Activated CD8-positive, alpha-beta T cell treated with anti-CD3 and anti-CD28 coated beads for 36 hours (primary cell): ENCODE data around the gene DCP1B. TPM values are rescaled to one million over a fixed set of nuclear protein-coding genes. Genes with fewer than 3 reads are reported as not detected.

Source experiments
- ATAC-seq: fragments of 200-7000 bp; cut with Tn5 transposase; one replicate; pipeline ENCODE4 v1.10.0; 2021; ENCODE audit warnings: mild to moderate bottlenecking, moderate library complexity
- CTCF ChIA-PET: fragments of 350-600 bp; sonication (Branson Sonifier 250); formaldehyde crosslinking; loops from one replicate; lab custom pipeline; 2021; ENCODE audit warnings: antibody characterized with exemption; lab: Charles Lee
- POLR2A ChIA-PET: fragments of 350-600 bp; sonication (Branson Sonifier 250); formaldehyde crosslinking; loops from one replicate; lab custom pipeline; 2021; ENCODE audit warnings: antibody characterized with exemption; lab: Charles Lee
- DNase-seq: peaks from one replicate; pipeline ENCODE4 v3.0.0-alpha.2; 2020
- H3K27ac Mint-ChIP-seq: one replicate; pipeline ENCODE4 v1.8.0; 2021; ENCODE audit warnings: mild to moderate bottlenecking, mixed read lengths
- H3K27me3 Mint-ChIP-seq: one replicate; pipeline ENCODE4 v1.8.0; 2021; ENCODE audit warnings: mixed read lengths
- H3K36me3 Mint-ChIP-seq: one replicate; pipeline ENCODE4 v1.8.0; 2021; ENCODE audit warnings: low read depth, mixed read lengths
- H3K4me1 Mint-ChIP-seq: one replicate; pipeline ENCODE4 v1.8.0; 2021; ENCODE audit warnings: low read depth, mixed read lengths
- H3K4me3 Mint-ChIP-seq: one replicate; pipeline ENCODE4 v1.8.0; 2021; ENCODE audit warnings: mild to moderate bottlenecking, moderate library complexity, mixed read lengths
- H3K9me3 Mint-ChIP-seq: one replicate; pipeline ENCODE4 v1.8.0; 2021; ENCODE audit warnings: mixed read lengths
- CTCF ChIP-seq: fragments of 200-600 bp; IDR thresholded peaks from one replicate; pipeline ENCODE4 v1.8.0; 2022; ENCODE audit warnings: antibody characterized with exemption, mild to moderate bottlenecking
- intact Hi-C: fragments of 100-400 bp; cut with micrococcal nuclease; formaldehyde crosslinking; loops from one replicate; pipeline ENCODE4 v1.10.0; 2022
- total RNA-seq, 2 experiments: library from RNA; stranded (reverse); gene quantifications; one replicate each; pipeline ENCODE4 v1.2.3, GENCODE V29; 2021

Gene DCP1B
- total RNA-seq, 2 experiments from 2014 or later: 14.2 to 15.7 TPM

GRCh38 chr12:1974812-1975211 lies 29.4 kb downstream of the DCP1B start:
- no peak for TF ChIP-seq CTCF
- POLR2A ChIA-PET: interaction anchor here (0.9 to 1.3 kb wide), 3 partner anchors 9 to 130 kb away, joined by 3 to 4 read pairs (median 3); no protein-coding TSS in a partner anchor
- ATAC-seq (no peak), DNase-seq (no peak)
- Mint-ChIP-seq H3K36me3 (peaks cover 4% of the 10 kb centered on the region), H3K4me1 (no peaks in the 10 kb centered on the region), H3K4me3 (no peak overlapping the region), H3K27me3 (no peaks in the 10 kb centered on the region), H3K27ac (no peak overlapping the region), H3K9me3 (no peaks in the 10 kb centered on the region)
- CTCF ChIA-PET: interaction anchor here (0.7 to 1.5 kb wide), 5 partner anchors 9 to 608 kb away, joined by 3 to 6 read pairs (median 3); no protein-coding TSS in a partner anchor
- intact Hi-C loops: no loop called here

- no peak for TF ChIP-seq CTCF
- no peaks in the 10 kb centered on the region for H3K27me3 Mint-ChIP-seq
- ATAC-seq (no peak), DNase-seq (no peak)
- intact Hi-C loops: no loop called here
- ChIA-PET CTCF (no interaction called here), POLR2A (no interaction called here)
- no peaks in the 10 kb centered on the region for H3K9me3 Mint-ChIP-seq
- H3K36me3 Mint-ChIP-seq: peaks cover 4% of the 10 kb centered on the region
- no peak overlapping the region for H3K27ac Mint-ChIP-seq
- H3K4me3 Mint-ChIP-seq: no peak overlapping the region
- no peaks in the 10 kb centered on the region for H3K4me1 Mint-ChIP-seq
Measured at GRCh38 chr12:1972856-1973317, 31.4 kb downstream of the DCP1B start.

- DNase-seq: no peak
- H3K4me1 Mint-ChIP-seq: no peaks in the 10 kb centered on the region
- peaks cover 4% of the 10 kb centered on the region for H3K36me3 Mint-ChIP-seq
- no peak overlapping the region for H3K27ac Mint-ChIP-seq
- ATAC-seq: no peak
- no peak for TF ChIP-seq CTCF
- no peaks in the 10 kb centered on the region for H3K9me3 Mint-ChIP-seq
- no peaks in the 10 kb centered on the region for H3K27me3 Mint-ChIP-seq
- ChIA-PET CTCF (no interaction called here), POLR2A (no interaction called here)
- H3K4me3 Mint-ChIP-seq: no peak overlapping the region
- intact Hi-C loops: no loop called here
Measured at GRCh38 chr12:1972260-1972659, 32.0 kb downstream of the DCP1B start.

GRCh38 chr12:1970331-1970900 lies 33.8 kb downstream of the DCP1B start:
- no peak for DNase-seq
- no peak for TF ChIP-seq CTCF
- H3K36me3 Mint-ChIP-seq: peaks cover 8% of the 10 kb centered on the region
- intact Hi-C loops: no loop called here
- ATAC-seq: no peak
- H3K4me1 Mint-ChIP-seq: no peaks in the 10 kb centered on the region
- H3K27ac Mint-ChIP-seq: no peak overlapping the region
- H3K27me3 Mint-ChIP-seq: no peaks in the 10 kb centered on the region
- CTCF ChIA-PET: interaction anchor here (1.9 kb wide), 1 partner anchor 30 kb away, joined by 4 read pairs; no protein-coding TSS in a partner anchor
- no peak overlapping the region for H3K4me3 Mint-ChIP-seq
- H3K9me3 Mint-ChIP-seq: no peaks in the 10 kb centered on the region
- POLR2A ChIA-PET: no interaction called here

- H3K4me3 Mint-ChIP-seq: no peak overlapping the region
- CTCF ChIA-PET: interaction anchor here (1.3 to 1.4 kb wide), 2 partner anchors 8 to 27 kb away, joined by 6 to 9 read pairs; no protein-coding TSS in a partner anchor
- peaks cover 4% of the 10 kb centered on the region for H3K4me1 Mint-ChIP-seq
- intact Hi-C loops: no loop called here
- no peak overlapping the region for H3K27ac Mint-ChIP-seq
- no peaks in the 10 kb centered on the region for H3K27me3 Mint-ChIP-seq
- H3K9me3 Mint-ChIP-seq: no peaks in the 10 kb centered on the region
- POLR2A ChIA-PET: interaction anchor here (1.1 kb wide), 1 partner anchor 7 kb away, joined by 3 read pairs; no protein-coding TSS in a partner anchor
- H3K36me3 Mint-ChIP-seq: peaks cover 8% of the 10 kb centered on the region
- DNase-seq: no peak
- TF ChIP-seq CTCF: no peak
- ATAC-seq: no peak
Measured at GRCh38 chr12:1966561-1967226, 37.6 kb downstream of the DCP1B start.
